CD14-positive monocyte (primary cell): ENCODE data around the gene P2RY10. TPM values are rescaled to one million over a fixed set of nuclear protein-coding genes. Genes with fewer than 3 reads are reported as not detected.

Source experiments
- DNase-seq, 3 donors: peaks; one replicate each; pipeline ENCODE4 v3.0.0-alpha.2; 2011 to 2022
- H2AFZ ChIP-seq: 2 replicates; pipeline ENCODE4 v1.6.0; 2012; ENCODE audit warnings: mild to moderate bottlenecking, low read depth, low read length, inconsistent platforms; ENCODE audit not compliant: insufficient read depth, poor library complexity, severe bottlenecking
- H3K27ac ChIP-seq, 2 donors: 1 replicate in 1 of 2; 2 replicates in 1 of 2; pipeline ENCODE4 v1.5.1; 2012 to 2013; ENCODE audit warnings: low read length in 2 of 2, control low read depth in 1 of 2, inconsistent platforms in 1 of 2, low read depth in 1 of 2, mild to moderate bottlenecking in 1 of 2
- H3K27me3 ChIP-seq, 2 donors: one replicate each; pipeline versions ENCODE4 v1.6.0 to v1.6.1; 2011 to 2013; ENCODE audit warnings: low read length in 2 of 2; ENCODE audit not compliant: control insufficient read depth in 2 of 2, insufficient read depth in 2 of 2
- H3K36me3 ChIP-seq, 2 donors: replicated peaks in 1 of 2; 1 replicate in 1 of 2; 2 replicates in 1 of 2; pipeline versions ENCODE4 v1.5.1 to v1.6.1; 2012 to 2013; ENCODE audit warnings: low read length in 2 of 2, control low read depth in 1 of 2, inconsistent platforms in 1 of 2, mild to moderate bottlenecking in 1 of 2; ENCODE audit not compliant: insufficient read depth in 2 of 2, control insufficient read depth in 1 of 2
- H3K4me1 ChIP-seq, 2 donors: 1 replicate in 1 of 2; 2 replicates in 1 of 2; pipeline versions ENCODE4 v1.5.1 to v1.6.1; 2012 to 2013; ENCODE audit warnings: low read length in 2 of 2, control low read depth in 1 of 2, inconsistent platforms in 1 of 2, mild to moderate bottlenecking in 1 of 2, moderate library complexity in 1 of 2; ENCODE audit not compliant: insufficient read depth in 2 of 2, control insufficient read depth in 1 of 2
- H3K4me2 ChIP-seq: replicated peaks from 2 replicates; pipeline ENCODE3; 2012; ENCODE audit warnings: low read length, moderate library complexity, mild to moderate bottlenecking; ENCODE audit not compliant: poor library complexity, severe bottlenecking; ENCODE audit errors: extremely low read depth
- H3K4me3 ChIP-seq, 3 experiments: fragments of 200-600 bp in 1 of 3; sonication (generic) in 1 of 3; replicated peaks in 1 of 3; 1 replicate in 2 of 3; 2 replicates in 1 of 3; pipeline ENCODE4 v1.5.1; 2011 to 2013; ENCODE audit warnings: low read length in 3 of 3, mild to moderate bottlenecking in 3 of 3, control low read depth in 2 of 3, low read depth in 2 of 3, inconsistent platforms in 1 of 3, moderate library complexity in 1 of 3
- H3K79me2 ChIP-seq: 2 replicates; pipeline ENCODE4 v1.6.0; 2012; ENCODE audit warnings: mild to moderate bottlenecking, control low read depth, inconsistent platforms, low read length, moderate library complexity; ENCODE audit not compliant: insufficient read depth
- H3K9ac ChIP-seq: 2 replicates; pipeline ENCODE4 v1.6.0; 2017; ENCODE audit warnings: low read length, mild to moderate bottlenecking; ENCODE audit not compliant: insufficient read depth, poor library complexity, severe bottlenecking
- H3K9me3 ChIP-seq, 2 donors: replicated peaks in 1 of 2; 1 replicate in 1 of 2; 2 replicates in 1 of 2; pipeline versions ENCODE4 v1.5.1 to v1.6.1; 2012 to 2013; ENCODE audit warnings: low read length in 2 of 2, control low read depth in 1 of 2; ENCODE audit not compliant: control insufficient read depth in 1 of 2, insufficient read depth in 1 of 2
- H4K20me1 ChIP-seq: 2 replicates; pipeline ENCODE4 v1.6.0; 2012; ENCODE audit warnings: mild to moderate bottlenecking, low read length, control low read depth, moderate library complexity; ENCODE audit not compliant: insufficient read depth
- H3K27ac Mint-ChIP-seq, 7 donors: one replicate each; pipeline ENCODE4 v1.8.0; 2020; ENCODE audit warnings: mild to moderate bottlenecking in 7 of 7, mixed read lengths in 7 of 7, moderate library complexity in 6 of 7, inconsistent platforms in 2 of 7
- H3K27me3 Mint-ChIP-seq, 3 donors: one replicate each; pipeline ENCODE4 v1.8.0; 2021 to 2022; ENCODE audit warnings: low read depth in 3 of 3, mild to moderate bottlenecking in 3 of 3, mixed read lengths in 3 of 3, moderate library complexity in 3 of 3, inconsistent platforms in 1 of 3
- H3K36me3 Mint-ChIP-seq, 2 donors: one replicate each; pipeline ENCODE4 v1.8.0; 2020; ENCODE audit warnings: mixed read lengths in 2 of 2, inconsistent platforms in 1 of 2, mild to moderate bottlenecking in 1 of 2
- H3K4me1 Mint-ChIP-seq: one replicate; pipeline ENCODE4 v1.8.0; 2020; ENCODE audit warnings: mild to moderate bottlenecking, mixed read lengths
- H3K4me3 Mint-ChIP-seq, 2 donors: one replicate each; pipeline ENCODE4 v1.8.0; 2020; ENCODE audit warnings: mild to moderate bottlenecking in 2 of 2, mixed read lengths in 2 of 2, moderate library complexity in 1 of 2
- H3K9me3 Mint-ChIP-seq, 7 donors: one replicate each; pipeline ENCODE4 v1.8.0; 2020 to 2022; ENCODE audit warnings: mixed read lengths in 7 of 7, mild to moderate bottlenecking in 6 of 7, moderate library complexity in 6 of 7, inconsistent platforms in 2 of 7
- CTCF ChIP-seq: fragments of 200-600 bp; IDR thresholded peaks from one replicate; pipeline ENCODE4 v1.8.0; 2022; ENCODE audit warnings: antibody characterized with exemption, mild to moderate bottlenecking
- WGBS: methylation state at CpG from one replicate; pipeline ENCODE4 v1.1.5; 2013; ENCODE audit warnings: missing lambda C conversion rate; ENCODE audit not compliant: insufficient coverage; 5-methylcytosine and 5-hydroxymethylcytosine counted together
- intact Hi-C, 2 donors: fragments of 100-400 bp; cut with micrococcal nuclease; formaldehyde crosslinking; loops; one replicate each; pipeline versions ENCODE4 v1.15.0 to v1.15.1; 2023
- polyA plus RNA-seq, 3 donors: library from polyadenylated mRNA; depleted of rRNA in 1 of 3; unstranded in 2 of 3; stranded (reverse) in 1 of 3; fragments of 300-500 nt in 2 of 3; fragments of >200 nt in 1 of 3; fragmentation: Illumina TruSeq in 2 of 3; gene quantifications; 1 replicate in 2 of 3; 2 replicates in 1 of 3; pipeline ENCODE4 v1.2.3, GENCODE V29; 2012 to 2021

Gene P2RY10
- polyA plus RNA-seq, 3 donors: 0.33 to 0.50 (median 0.33) TPM

GRCh38 chrX:78934866-78935265 lies 10.3 kb upstream of the P2RY10 start:
- H3K4me3 Mint-ChIP-seq: no peak overlapping the region
- Histone ChIP-seq H3K4me3 (no peak overlapping the region), H3K9ac (no peak overlapping the region), H3K79me2 (no peaks in the 10 kb centered on the region), H3K4me2 (no peak overlapping the region), H3K9me3 (no peaks in the 10 kb centered on the region), H2AFZ (no peak overlapping the region), H3K36me3 (no peaks in the 10 kb centered on the region), H3K27me3 (no peaks in the 10 kb centered on the region), H4K20me1 (no peaks in the 10 kb centered on the region), H3K4me1 (no peaks in the 10 kb centered on the region), H3K27ac (no peak overlapping the region)
- intact Hi-C loops: no loop called here
- no peak for DNase-seq
- H3K4me1 Mint-ChIP-seq: no peaks in the 10 kb centered on the region
- peaks cover 0 to 4% (median 2%) of the 10 kb centered on the region in 7 donors for H3K9me3 Mint-ChIP-seq
- no peak overlapping the region for H3K27ac Mint-ChIP-seq
- 100% methylated on average over 1 of the region's 7 CpGs for WGBS
- no peak for TF ChIP-seq CTCF
- H3K27me3 Mint-ChIP-seq: peaks cover 0 to 3% (median 0%) of the 10 kb centered on the region in 3 donors
- no peaks in the 10 kb centered on the region for H3K36me3 Mint-ChIP-seq

- H3K27me3 Mint-ChIP-seq: no peaks in the 10 kb centered on the region
- Histone ChIP-seq H3K27me3 (no peaks in the 10 kb centered on the region), H3K79me2 (no peaks in the 10 kb centered on the region), H3K9ac (no peak overlapping the region), H3K4me1 (peaks cover 4 to 8% of the 10 kb centered on the region in 2 donors), H3K27ac (no peak overlapping the region), H3K9me3 (no peaks in the 10 kb centered on the region), H3K4me2 (no peak overlapping the region), H2AFZ (no peak overlapping the region), H4K20me1 (no peaks in the 10 kb centered on the region), H3K4me3 (no peak overlapping the region), H3K36me3 (no peaks in the 10 kb centered on the region)
- H3K36me3 Mint-ChIP-seq: no peaks in the 10 kb centered on the region
- TF ChIP-seq CTCF: no peak
- no peaks in the 10 kb centered on the region for H3K9me3 Mint-ChIP-seq
- H3K27ac Mint-ChIP-seq: no peak overlapping the region
- intact Hi-C loops: no loop called here
- H3K4me1 Mint-ChIP-seq: peaks cover 19% of the 10 kb centered on the region
- WGBS: no CpG with 5 or more reads among the region's 3 CpGs
- DNase-seq: no peak
- H3K4me3 Mint-ChIP-seq: no peak overlapping the region
These were observed 840 bp upstream of the P2RY10 start for GRCh38 chrX:78944351-78944750.
